Suprapubic skin (tissue), 4 donors: ENCODE measurements around the gene LTF.

Experiments used
- CTCF ChIP-seq, 2 donors: fragments of 200-600 bp in 1 of 2; fragments of 450-650 bp in 1 of 2; sonication (generic) in 1 of 2; IDR thresholded peaks; one replicate each; pipeline ENCODE4 v1.5.1; 2016 to 2019; ENCODE audit warnings: antibody characterized with exemption in 2 of 2, mild to moderate bottlenecking in 1 of 2, moderate library complexity in 1 of 2
- POLR2A ChIP-seq, 2 donors: fragments of 450-650 bp; IDR thresholded peaks; one replicate each; pipeline ENCODE4 v1.6.1; 2017; ENCODE audit warnings: antibody characterized with exemption in 2 of 2, mild to moderate bottlenecking in 2 of 2, moderate library complexity in 2 of 2
- POLR2AphosphoS5 ChIP-seq, 3 donors: sonication (generic); formaldehyde crosslinking; IDR thresholded peaks; one replicate each; pipeline ENCODE4 v1.6.1; 2017; ENCODE audit warnings: antibody characterized with exemption in 3 of 3

DNA sequence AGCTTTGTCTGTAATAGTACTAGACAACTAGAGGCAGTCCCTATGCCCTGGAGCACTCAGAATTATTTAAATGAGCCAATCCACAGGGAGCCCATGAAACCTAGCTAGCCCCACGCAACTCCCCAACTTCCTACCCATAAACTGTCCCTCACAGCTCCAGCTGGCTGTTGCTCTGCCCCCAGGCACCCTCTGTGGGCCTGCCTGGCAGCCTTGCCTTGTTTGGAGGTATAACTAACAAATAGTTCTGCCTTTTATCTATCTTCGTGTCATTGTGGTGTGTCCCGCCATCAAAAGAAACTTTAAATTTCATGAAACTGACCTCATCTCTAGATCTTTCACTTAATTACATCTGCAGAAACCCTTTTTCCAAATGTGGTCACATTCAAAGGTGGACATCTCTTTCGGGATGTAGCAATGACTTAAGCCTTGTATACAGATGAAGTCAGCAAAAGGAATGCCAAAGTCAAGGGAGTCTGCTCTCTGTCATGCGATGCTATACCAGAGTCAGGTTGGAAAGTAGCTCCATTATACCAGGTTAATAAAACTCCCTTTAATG, 31.3 kb upstream of the LTF start:
- TF ChIP-seq CTCF (IDR thresholded peaks at IDR 0.05) (peak in 1 of 2 donors; percentile 0), POLR2A (IDR thresholded peaks at IDR 0.05) (no peak), POLR2AphosphoS5 (IDR thresholded peaks at IDR 0.05) (no peak)
